NCI-H446 (cell line): ENCODE results near the gene MED12L.
A peak's percentile ranks its signal among the peaks of the same experiment; 100 is the strongest.
"Not testable (repeated sequence)": the region's sequence is repeated elsewhere in the genome, so short reads cannot be mapped to it uniquely, and the experiment has no call there.

Experiments
- DNase-seq, 2 experiments: peaks; one replicate each; lab custom pipeline; 2025; lab: John Stamatoyannopoulos, UW

Gene MED12L

GRCh38 chr3:151214459-151214858 is 129.0 kb downstream of the MED12L start:
- DNase-seq: no peak

DNA sequence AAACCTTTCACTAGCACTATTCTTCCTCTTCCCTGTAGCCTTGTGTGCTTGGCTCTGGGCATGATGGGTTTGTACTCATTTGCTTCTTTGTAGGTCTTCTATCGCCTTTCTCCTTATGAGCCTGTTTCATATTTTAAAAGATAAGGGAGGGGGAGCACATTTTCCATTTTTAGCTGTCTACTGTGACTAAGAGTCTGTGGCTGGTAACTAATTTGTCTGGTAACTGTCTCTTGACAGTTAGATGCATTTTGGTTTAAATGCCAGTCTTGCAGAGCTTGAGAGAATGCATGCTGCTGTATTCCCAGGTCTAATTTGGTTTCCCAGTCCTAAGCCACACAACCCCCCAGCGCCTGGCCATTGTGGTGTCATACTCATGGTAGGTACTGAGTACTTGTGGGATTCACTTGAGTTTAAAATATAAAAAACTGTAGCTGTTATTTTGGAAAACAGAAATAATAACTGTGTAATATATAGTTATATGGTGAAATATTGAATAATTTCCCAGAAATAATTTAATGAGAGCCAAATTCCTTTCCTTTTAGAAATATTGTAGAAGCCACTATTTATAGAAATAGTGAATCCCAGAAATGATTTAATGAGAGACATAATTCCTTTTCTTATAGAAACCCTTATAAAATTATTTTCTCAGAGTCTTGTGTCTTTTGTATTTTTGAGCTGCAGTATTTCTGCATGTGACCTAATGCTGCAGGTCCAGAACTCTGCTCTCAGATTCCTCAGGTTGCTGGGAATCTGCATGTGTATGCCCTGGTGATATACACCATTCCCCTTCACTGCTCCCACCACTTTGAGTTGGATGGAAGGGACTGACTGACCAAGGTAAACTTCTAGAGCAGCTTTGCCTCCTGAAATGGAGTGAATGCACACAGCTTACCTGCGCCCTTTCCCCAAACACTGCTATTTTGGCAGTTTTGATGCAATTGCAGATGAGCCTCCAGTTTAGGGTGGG is 131.5 kb downstream of the MED12L start:
- no peak for DNase-seq

GRCh38 chr3:151218136-151218535 is 132.7 kb downstream of the MED12L start:
- no peak for DNase-seq

DNA sequence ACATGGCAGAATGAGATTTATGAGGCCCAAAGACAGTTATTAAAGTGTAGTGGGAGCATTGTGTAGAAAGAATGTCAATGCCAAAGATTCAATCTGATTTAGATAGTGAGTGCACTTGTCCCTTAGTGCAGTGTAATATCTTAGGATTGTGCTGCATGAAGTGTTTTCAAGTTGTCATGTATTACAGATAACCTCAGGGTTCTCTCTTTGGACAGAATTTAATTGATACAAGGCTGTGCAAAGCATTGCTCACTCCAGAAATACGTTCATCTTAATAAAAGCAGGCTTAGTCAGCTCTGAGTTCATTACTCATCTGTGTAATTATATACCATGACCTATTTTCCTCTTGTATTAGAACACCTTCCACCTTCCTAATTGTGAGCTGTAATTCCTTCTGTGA is 133.6 kb downstream of the MED12L start:
- DNase-seq: no peak

- no peak for DNase-seq
Observed at GRCh38 chr3:151224268-151224866, 138.9 kb downstream of the MED12L start.

- no peak for DNase-seq
Observed at GRCh38 chr3:151225040-151225975, 139.8 kb downstream of the MED12L start.

DNA sequence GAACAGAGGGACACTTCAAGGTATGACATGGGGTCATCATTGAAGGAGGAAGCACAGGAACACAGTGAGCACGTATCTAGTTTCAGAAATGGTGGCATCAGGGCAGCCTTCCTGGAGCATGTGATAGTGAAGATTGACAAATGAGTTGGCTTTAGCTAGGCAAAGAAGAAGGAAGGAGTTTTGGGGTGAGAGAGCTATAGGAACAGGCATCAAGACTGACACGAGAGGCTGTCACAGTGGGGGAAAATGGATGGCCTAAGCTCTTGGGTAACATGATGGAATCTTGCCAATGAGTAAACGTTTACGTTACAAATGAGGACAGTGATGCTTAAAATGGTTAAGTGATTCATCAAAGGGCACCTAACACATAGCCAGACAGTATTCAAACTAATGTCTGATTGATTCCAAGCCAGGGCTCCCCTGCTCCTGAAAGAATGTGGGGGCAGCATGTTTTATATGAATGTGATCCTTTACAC is 140.7 kb downstream of the MED12L start:
- peak in 1 of 2 experiments; percentile 8 for DNase-seq

- DNase-seq: no peak
Observed at GRCh38 chr3:151226825-151227224, 141.4 kb downstream of the MED12L start.

DNA sequence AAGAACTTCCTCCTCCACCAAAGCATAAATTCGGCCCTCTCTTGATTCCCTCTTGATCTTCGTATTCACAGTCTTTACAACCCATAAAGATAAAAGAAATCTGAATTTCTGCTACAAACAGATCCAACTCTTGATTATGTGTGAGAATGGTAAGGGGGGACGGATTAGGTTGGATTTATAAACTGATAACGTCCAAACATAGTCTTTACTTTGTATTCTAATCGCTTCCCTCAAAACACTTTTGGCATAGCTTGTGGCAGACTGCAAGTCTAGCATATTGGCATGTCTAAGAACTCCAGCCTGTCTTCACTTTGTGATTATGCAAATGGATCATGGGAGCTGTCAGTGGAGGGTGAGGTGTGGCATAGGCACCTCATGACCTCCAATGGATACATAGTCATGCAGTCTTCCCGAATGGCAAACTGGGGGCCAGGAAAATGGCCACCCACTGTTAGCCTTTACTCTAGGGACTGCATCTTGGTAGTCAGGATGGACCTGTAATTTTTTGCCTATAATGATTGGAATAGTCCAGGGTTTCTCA is 141.9 kb downstream of the MED12L start:
- no peak for DNase-seq

GRCh38 chr3:151227807-151228665 is 142.6 kb downstream of the MED12L start:
- peak; percentile 56 to 77 for DNase-seq

DNA sequence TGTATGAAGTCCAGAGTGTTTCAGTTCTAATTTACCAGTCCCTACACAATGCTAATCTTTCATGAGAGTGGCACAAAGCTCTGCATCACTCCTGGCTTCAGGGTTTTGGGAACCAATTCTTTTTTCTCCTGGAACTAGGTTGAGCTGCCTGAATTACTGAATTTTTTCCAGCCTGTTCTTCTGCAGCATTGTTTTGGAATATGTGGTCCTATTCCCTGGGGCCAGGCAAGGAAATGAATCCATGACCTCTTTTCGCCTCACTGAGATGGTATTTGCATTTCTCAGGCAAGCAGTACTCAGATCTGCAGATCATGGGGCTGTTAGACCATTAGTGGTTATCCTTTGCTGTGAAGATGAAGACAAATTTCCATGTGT is 143.2 kb downstream of the MED12L start:
- DNase-seq: no peak

- no peak for DNase-seq
Observed at GRCh38 chr3:151230646-151231045, 145.2 kb downstream of the MED12L start.

DNA sequence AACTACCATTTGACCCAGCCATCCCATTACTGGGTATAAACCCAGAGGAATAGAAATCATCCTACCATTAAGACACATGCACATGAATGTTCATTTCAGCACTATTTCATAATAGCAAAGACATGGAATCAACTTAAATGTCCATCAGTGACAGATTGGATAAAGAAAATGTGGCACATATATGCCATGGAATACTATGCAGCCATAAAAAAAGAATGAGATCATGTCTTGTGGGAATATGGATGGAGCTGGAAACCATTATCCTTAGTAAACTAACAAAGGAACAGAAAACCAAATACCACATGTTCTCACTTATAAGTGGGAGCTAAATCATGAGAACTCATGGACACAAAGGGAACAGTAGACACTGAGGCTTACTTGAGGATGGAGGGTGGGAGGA is 146.9 kb downstream of the MED12L start:
- not testable (repeated sequence) for DNase-seq

DNA sequence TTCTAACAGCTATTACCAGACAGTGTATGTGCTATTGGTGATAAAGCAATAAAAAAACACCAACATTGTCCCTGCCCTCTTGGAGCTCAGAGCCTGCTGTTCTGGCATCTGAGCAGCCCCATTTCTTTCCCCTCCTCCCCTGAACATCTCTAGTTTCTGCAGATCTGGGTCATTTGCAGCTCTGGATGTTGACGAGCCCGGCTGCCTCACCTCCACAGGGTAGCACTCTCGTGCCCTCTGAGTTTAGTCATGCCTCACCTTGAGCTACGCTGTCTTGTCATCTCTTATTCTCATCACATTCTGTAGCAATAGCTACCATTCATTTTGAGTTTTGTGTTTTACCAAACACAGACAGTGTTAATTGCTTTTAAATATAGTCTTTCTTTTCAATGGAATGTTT is 147.5 kb downstream of the MED12L start:
- no peak for DNase-seq

- no peak for DNase-seq
Observed at GRCh38 chr3:151234825-151235224, 149.4 kb downstream of the MED12L start.

GRCh38 chr3:151236316-151236715 is 150.9 kb downstream of the MED12L start:
- DNase-seq: no peak

DNA sequence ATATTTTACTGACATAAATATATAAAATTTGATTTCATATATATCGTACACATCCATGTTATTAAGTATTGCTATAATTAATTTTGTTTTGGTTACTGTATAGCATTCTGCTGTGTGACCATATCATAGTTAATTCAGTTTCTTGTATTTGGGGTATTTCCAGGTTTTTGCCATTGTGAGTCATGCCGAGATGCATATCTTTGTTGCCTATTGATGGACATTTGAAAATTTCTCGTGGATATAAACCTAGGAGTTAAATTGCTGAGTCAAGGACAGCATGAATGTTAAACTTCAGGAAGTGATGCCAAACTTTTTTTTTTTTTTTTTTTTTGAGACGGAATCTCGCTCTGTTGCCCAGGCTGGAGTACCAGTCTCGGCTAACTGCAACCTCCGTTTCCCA is 151.3 kb downstream of the MED12L start:
- no peak for DNase-seq

DNA sequence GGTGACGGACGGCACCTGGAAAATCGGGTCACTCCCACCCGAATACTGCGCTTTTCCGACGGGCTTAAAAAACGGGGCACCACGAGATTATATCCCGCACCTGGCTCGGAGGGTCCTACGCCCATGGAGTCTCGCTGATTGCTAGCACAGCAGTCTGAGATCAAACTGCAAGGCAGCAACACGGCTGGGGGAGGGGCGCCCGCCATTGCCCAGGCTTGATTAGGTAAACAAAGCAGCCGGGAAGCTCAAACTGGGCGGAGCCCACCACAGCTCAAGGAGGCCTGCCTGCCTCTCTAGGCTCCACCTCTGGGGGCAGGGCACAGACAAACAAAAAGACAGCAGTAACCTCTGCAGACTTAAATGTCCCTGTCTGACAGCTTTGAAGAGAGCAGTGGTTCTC is 156.5 kb downstream of the MED12L start:
- not testable (repeated sequence) for DNase-seq

DNA sequence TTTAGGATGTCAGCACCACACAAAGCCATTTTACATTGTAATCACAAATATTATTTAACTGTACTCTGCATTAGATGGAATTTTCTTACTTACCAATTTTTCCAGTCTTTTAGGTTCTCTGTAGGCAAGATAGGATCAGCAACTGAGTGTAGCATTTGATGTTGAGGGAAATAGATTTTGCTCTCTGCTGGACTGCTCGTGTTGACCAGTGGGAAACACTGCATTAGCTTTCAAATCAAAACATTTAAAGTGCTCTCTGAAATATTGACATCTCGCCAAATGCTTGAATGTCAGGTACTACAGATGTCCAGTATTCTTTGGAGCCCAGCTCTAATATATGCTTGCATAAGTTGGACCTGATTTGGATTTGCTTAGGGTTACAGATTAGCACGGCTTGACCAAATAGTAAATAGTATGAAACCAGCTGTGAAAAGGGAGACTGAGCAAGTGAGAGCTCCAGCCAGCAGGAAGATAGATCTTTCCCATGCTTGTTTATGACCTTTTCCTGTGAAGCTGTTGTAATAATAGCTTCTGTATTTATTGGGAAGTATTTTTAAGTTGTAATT is 163.4 kb downstream of the MED12L start:
- no peak for DNase-seq

GRCh38 chr3:151256749-151257148 is 171.3 kb downstream of the MED12L start:
- DNase-seq: no peak

DNA sequence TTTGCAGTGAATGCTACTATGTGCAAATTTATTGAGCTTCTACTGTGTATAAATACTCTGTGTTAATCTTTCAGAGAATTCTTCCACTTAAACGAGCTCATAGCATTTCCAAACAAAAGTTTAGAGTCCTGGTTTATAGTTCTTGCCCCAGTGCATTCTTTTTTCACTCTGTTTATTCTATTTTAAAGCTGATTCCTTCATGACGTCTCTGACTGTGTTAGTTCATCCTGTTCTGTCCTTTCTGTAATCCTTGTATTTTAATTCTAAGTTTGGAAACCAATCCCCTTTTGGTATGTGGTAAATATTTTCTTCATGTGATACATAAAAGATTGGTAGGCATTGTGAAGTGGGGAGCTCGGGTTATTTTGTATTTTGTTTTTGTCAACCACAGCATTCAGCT is 174.2 kb downstream of the MED12L start:
- no peak for DNase-seq
